HG03439 (cell line): Measurements from ENCODE around the gene DNAH14.

Experiments
- ATAC-seq: cut with Tn5 transposase; IDR thresholded peaks from one replicate; pipeline ENCODE4 v1.9.1; 2021; ENCODE audit warnings: mild to moderate bottlenecking, moderate library complexity; ENCODE audit not compliant: unreplicated experiment

Gene DNAH14

DNA sequence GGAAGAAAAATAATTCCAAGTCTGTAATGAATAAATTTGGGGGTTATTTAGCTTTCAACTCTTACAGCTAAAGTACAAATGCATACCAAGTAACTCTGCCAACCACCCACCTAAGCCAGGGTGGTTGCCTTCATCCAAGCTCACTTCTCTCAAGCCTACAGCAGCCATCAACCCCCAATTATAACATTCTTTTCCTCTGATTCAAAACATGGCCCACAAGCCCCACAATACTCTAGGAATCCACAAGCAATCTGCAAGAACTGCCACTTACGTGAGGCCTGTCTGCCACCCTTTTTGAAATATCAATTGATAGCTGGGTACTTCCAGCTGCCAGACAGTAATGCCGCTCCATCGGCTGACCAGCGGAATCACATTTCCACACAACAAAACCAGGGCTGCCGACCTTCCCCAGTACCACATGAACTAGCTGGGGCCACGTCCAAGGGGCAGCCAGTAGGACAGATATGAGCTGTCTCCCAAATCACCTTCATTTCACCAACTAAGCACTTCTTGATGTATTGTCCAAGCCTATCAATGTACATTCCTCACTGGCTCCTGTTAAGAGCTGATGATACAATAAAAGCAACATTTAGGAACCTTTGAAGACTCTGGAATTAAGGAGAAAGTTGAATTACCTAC lies 495.2 kb downstream of the DNAH14 start:
- no peak for ATAC-seq

DNA sequence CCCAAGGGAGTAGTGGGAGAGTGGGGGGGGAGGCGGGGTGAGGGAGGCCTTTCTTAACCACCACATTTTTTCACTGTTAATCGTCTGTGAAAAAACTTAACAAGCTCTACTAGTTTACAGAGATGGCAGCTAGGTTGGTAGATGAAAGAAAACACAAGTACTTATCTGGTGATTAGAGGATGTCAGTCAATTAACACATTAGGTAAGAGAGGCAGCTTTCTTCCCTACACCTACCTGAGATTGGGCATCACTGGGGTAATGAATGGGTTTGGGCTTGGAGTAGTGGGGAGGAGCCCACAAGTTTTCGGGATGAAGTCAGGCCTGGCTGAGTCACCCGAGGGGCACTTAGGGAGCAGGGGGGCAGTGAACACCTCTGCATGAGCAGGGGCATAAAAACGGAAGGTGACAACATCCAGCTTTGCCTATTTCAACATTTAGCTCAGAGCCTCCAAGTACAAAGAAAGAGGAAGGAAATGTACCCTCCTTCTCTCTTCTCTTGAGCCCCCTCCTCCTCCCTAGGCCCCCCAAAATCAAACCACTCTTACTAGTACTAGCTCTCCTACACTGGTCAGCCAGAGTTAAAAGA lies 495.8 kb downstream of the DNAH14 start:
- ATAC-seq: no peak

DNA sequence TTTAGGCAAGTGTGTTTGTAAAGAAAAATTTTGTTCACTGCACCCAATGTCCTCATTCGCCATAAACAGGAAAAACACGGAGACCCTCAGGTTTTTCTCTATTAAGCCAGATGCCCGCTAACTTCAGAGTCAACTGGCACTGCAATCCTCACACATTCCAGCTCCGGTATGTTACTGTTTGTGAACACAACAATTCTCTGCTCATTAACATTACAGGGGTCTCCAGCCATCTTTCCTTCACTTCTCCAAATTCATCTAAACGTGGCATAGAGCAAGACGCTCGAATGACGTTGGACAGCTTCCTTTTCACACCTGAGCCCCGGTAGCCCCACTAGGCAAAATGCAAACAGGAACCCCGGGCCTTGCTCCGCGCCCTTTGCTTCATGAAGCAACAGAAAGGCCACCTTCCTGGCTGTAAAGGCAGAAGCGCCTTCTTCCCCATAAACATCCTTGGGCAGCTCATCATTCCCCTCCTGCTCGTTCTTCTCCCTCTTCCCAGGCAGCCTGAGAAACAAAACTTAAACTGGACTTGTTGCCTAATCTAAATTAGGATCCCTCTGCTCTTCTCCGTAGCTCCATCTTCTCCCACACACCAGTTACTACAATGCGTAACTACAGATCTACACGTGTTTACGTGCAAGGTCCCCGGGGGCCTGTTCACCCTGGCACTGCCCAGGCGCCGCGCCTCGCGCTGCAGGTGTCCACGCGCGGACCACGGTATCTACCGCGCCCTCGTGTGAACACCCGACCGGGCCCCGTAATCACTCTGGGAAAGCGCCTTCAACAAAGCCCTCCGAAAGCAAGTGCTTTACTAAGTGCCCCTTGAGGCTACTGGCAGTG lies 497.1 kb downstream of the DNAH14 start:
- no peak for ATAC-seq

DNA sequence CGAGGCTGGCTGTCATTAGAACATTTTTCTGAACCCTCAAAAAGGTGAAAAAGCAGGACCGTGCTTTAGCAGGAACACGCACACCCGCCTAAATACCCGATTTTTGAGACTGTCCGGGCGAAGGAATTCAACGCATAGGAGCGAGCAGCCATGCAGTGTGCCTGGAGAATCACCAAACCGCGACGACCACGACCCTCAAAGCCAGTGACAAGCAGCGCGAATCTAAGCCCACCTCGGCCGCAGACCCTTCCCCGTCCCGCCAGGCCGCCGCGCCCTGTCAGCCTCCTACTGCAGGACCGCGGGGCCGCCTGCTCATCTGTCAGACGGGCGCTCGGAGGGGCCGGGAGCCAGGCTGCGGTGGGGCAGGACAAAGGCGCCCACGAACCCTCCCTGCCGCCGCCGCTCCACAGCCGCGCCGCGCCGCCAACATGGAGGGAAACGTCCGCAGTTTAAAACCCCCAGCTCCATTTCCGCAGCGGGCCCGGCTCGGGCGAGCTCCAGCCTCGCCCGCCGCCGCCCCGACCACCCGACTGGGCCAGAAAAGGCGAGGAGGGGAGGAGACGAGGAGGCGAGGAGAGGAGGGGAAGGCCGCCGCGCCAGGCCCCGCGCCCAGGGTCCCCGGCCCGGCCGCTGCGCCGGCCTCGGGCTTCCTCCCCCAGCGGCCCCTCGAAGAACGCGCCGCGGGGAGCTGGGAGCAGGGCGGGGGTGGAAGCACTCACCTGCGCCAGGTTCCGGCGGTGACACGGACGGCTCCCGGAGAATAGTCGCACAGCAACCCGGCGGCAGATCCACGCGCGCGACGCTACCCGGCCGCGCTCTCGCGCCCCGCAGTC lies 498.0 kb downstream of the DNAH14 start, which contains the start of gene LBR:
LBR (minus strand) TSS at position 804 of the 833 bp plus-strand sequence. CDS start 3,963 bp downstream, outside the sequence.
- peak; percentile 38 for ATAC-seq

DNA sequence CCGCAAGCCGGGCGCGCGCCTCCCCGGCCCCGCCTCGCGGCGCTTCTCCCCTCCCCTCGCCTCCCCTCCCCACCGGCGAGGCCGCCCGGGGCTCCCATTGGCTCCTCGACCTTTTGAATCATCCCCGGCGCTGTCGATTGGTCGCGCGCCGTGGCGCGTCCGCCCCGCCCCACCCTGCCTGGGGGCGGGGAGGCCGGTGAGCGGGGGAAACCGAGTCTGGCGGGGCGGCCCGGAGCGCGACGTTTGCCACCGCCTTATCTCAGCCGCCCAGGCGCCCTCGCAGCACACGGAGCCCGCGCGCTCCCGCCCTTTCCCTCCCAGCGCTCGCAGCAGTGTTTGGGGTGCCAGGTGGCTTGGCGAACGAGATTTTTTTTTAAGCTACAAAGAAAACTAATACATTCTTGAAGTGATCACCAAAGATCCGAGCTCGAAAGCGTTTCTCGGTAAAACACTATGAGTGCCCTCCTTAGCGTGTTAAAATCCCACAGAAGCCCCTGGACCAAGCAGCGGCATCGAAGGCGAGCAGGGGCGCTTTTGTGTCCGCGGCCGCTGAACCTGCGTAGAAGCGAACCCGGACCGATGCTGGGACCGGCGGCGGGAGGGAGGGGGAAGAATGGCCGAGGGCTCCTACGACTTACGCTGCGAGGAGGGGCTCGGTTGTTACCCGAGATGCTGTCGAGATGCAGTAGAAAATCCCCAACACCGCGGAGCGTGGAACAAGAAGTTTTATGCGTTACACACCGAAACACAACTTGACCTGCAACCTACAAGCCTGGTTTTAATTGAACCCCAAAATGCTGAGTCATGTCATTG lies 498.8 kb downstream of the DNAH14 start:
- peak; percentile 87 for ATAC-seq

DNA sequence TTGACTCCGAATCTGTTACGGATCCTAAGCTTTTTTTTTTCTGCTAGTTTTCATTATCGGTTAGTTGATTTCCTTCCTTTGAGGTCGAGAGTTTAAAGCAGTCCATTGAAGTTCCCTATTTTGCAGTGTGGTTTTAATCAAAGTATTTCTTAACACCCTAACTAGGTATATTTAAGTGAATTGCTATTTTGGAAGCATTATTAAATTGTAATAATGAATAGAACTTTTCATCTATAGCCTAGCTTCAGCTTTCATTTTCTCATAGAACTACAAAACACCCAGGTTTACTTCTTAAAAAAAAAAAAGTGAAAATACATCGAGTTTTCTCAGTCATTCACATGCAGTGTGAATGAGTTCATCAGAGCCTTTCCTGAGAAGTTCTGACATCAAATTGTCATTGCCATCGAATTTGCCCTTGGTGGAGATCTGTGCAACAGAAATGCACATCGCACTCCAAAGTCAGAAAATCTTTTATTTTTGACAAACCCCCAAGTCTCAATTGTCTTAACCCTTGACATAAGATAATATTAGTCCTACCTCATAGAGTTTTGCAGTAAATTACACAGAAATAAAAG lies 499.5 kb downstream of the DNAH14 start:
- ATAC-seq: peak; percentile 6

DNA sequence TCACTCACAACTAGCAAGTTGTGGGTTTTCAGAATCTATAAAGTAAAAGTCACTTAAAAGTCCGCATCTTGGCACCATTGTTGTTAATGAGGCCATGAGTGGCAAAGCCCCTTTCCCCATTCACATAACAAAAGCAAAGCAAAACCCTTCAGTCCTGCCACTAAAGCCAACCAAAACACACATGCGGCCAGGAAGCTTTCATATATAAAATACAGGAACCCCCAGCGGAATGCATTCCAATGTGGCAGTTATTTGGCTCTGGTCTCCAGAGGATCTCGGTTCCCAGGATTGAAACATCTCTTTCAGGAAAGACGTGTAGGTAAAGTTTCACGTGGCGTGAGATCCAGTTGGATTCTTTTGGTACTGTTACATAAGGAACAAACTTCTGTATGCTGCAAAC lies 500.8 kb downstream of the DNAH14 start:
- ATAC-seq: no peak

DNA sequence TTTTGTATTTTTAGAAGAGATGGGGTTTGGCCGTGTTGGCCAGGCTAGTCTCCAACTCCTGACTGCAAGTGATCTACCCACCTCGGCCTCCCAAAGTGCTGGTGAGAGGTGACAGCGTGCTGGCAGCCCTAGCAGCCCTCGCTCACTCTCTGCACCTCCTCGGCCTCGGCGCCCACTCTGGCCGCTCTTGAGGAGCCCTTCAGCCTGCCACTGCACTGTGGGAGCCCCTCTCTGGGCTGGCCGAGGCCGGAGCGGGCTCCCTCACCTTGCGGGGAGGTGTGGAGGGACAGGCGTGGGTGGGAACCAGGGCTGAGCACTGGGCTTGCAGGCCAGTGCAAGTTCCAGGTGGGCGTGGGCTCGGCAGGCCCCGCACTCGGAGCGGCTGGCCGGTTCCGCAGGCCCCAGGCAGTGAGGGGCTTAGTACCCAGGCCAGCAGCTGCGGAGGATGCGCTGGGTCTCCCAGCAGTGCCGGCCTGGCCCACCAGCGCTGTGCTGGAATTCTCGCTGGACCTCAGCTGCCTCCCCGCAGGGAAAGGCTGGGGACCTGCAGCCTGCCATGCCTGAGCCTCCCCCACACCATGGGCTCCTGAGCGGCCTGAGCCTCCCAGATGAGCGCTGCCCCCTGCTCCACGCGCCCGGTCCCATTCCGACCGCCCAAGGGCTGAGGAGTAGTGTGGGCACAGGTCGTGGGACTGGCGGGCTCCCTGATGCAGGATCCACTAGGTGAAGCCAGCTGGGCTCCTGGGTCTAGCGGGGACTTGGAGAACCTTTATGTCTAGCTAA lies 501.8 kb downstream of the DNAH14 start:
- no peak for ATAC-seq

DNA sequence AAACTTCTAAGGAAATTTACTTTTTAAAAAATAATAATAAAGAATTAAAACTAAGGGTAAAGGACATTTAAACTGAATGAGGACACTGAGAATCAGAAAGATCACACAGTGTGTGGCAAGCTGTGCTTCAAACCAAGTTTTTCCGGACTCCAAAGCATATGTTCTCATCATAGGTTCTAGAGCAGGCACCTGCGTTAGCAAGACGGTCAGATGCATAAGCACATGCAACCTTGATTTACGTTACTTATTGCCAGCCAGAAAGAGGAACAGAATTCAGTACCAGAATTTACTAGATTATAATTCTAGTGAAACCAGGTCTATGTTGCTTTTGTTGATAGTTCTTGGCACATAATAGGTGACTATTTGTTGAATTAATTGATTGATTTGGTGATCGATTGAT lies 504.6 kb downstream of the DNAH14 start:
- no peak for ATAC-seq

DNA sequence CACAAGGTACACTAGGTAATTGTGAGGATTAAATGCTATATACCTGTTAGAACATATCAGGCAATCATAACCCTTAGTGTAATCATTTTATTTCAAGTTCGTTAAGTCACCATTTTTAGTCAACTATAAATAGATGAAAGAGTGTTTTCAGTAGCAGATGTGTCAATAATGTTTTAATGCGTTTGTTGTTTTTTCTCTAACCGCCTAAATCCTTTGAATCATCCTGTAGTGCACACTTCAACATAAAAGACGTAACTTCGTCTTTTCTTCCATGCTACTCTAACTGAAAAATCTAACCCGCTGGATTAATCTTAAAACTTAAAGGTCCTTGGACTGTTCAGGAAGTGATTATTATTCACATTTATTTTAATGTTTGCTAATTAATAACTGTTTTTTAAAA lies 505.6 kb downstream of the DNAH14 start:
- ATAC-seq: no peak

DNA sequence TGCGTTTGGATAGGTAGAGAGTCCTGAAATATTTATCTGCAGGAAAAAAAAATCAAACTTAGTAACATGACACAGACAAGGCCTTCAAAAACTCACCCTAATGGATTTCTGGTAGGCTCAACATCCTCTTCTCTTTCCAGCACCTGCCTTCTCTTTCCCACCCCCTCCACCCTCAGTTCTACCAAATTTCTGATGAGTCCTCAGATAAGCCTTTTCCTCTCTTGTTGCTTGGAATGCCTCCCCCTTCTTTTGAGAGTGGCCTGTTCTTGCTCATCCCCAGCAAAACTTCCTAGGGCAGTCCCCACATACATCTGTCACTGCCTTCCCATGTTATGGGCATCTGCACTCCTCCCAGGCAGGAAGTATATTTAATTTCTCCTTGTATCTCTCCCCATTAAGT lies 506.0 kb downstream of the DNAH14 start:
- no peak for ATAC-seq

DNA sequence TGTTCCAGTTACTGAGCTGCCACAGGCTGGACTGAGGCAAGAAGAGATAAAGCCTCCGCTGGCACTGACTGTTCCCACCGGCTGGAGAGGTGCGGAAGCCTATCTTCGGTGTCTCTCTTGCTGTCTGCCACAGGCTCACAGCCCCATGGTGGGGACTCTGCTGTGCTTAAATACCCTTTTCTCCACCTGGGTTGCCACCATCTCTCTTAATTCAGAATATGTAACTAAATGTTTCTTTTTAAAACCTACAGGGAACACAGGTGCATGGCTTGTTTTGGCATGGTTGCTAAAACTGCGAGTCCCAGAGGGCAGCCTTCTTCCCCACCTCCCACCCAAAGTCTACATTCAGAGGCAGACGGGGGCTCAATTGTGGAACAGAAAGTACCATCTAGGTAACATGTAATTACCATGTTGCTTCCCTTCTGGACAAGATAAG lies 506.5 kb downstream of the DNAH14 start:
- ATAC-seq: no peak

DNA sequence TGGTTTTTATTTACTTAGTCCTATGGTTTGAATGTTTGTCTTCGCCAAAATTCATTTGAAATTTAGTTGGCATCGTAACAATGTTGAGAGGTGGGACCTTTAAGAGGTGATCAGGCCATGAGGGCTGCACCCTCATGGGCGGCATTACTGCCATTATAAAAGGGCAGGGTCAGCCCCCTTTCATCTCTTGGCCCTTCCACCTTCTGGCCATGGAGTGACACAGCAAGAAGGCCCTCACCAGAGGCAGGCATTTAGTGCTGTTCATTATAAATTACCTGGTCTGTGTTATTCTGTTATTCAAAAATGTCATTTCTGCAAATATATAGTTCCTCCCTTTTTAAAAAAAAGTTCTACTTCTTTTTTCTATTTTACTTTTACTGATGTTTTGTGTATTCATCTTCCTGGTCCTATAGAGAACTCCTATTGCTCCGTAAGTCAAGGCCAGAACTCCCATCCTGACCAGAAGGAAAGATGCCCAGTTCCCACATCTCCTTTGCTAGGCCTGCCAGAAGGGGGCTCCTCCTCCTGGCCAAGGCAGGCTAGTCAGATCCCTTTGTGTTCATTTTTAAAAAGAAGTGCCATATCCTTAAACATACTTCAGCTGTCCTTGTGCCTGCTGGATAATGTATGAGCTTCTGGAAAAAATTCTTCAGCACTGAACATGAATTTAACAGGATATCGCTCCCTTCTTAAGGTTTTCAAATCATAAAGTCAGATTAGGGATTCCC lies 508.4 kb downstream of the DNAH14 start:
- ATAC-seq: no peak

DNA sequence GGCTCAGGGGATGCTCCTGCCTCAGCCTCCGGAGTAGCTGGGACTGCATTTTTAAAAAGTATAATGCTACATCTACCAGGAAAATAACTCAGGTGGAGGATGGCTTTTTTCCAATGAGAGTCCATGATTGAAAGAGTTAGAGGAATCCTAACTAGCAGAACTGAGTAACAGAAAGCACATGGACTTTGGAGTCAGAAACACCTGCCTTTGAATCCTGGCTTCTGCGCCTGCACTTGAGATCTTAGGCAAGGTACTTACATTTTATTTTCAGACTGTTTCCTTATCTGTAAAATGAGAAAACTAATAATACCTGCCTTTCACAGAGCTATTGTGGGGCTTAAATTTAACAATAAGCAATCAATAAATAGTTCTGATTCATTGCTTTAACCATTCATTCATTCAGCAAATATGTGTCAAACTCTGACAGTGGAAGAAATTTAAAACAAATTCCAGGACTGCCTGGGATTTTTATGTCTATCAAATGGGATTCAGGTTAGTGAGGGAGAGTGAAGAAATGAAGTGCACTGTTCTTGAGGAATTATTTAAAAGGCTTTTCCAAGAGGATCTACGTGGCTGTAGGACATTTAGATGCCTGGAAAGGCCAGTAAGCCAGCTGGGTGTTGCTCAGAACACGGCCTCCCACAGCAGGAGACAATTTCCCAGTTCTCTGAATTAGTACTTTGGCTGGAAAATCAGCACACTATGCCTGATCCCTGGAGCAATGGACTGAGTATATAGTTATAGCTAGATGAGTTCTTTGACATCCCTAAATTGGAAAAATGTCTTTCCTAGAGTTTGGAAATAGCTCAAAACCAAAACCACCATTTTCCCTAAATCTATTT lies 511.1 kb downstream of the DNAH14 start:
- ATAC-seq: no peak

DNA sequence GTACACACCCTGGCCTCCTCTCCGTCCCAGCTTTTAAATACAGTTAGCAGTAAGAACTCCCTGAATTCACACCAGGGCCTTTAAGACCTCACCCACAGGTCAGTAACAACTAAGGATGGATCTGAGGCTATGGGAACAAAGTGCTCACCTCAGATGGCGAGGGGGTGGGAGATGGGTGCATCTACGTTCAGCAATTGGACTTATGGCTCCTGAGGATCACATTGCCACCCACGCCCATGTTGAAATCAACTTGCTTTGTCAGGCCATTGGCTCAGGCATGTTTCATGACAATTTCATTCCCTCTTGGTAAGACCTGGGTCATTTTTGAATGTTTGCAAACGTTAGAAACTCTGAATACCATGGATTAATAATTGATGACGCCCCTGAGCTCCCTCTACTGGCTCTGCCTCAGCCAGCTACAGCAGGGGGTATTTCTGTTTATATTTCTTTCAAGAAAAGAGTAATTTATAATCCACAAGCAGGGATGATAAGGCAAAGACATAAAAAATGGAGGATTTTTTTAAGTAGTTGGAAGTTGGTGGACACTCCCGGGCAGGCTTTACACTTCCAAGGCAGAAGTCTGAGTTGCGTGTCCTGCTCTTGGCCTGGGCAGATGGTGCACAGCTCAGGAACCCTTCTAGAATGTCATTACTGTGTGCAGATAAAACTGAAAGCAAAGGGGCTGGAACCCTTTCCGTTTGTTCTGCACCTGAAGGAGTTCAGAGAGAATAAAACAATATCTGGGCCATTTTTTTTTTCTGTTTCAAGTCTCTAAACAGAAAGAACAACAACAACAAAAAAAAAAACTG lies 512.0 kb downstream of the DNAH14 start:
- peak; percentile 36 for ATAC-seq

DNA sequence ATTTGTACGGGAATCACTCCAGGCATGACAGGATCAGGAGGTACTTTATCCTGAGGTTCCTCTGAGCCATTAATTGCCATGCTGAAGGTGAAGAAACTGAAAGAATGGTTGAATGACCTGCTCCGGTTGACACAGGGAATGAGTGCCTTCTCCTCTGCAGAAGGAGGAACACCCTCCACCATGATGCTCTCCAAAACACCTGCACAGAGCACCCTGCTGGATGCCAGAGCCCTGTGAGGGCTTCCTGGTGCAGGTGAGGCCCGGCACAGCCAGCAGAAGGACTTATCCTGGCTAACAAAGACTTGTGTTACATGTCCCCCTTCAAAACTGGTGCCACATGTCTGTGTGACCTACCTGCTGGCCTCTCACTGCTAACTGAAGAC lies 512.6 kb downstream of the DNAH14 start:
- no peak for ATAC-seq
